Activated CD4-positive, CD25-positive, alpha-beta regulatory T cell treated with anti-CD3 and anti-CD28 coated beads, Interleukin-2, amount 50 U/mL, for 16 hours (primary cell): ENCODE results near the gene ASIC3.
"Not testable (repeated sequence)": the region's sequence is repeated elsewhere in the genome, so short reads cannot be mapped to it uniquely, and the experiment has no call there.

Experiments
- DNase-seq: peaks from one replicate; pipeline ENCODE4 v3.0.0-alpha.2; 2020; ENCODE audit warnings: low read depth, low spot score

Gene ASIC3

GRCh38 chr7:151032936-151033863 is 15.1 kb upstream of the ASIC3 start:
- no peak for DNase-seq

GRCh38 chr7:151033864-151034249 is 14.5 kb upstream of the ASIC3 start:
- no peak for DNase-seq

- DNase-seq: no peak
Observed at GRCh38 chr7:151034312-151035025, 13.9 kb upstream of the ASIC3 start.

GRCh38 chr7:151035026-151035717 is 13.2 kb upstream of the ASIC3 start:
- DNase-seq: no peak

GRCh38 chr7:151035902-151036301 is 12.4 kb upstream of the ASIC3 start:
- no peak for DNase-seq

- no peak for DNase-seq
Observed at GRCh38 chr7:151038951-151039849, 9.1 kb upstream of the ASIC3 start.

GRCh38 chr7:151039850-151040548 is 8.3 kb upstream of the ASIC3 start:
- no peak for DNase-seq

- no peak for DNase-seq
Observed at GRCh38 chr7:151040616-151041375, 7.5 kb upstream of the ASIC3 start.

- DNase-seq: not testable (repeated sequence)
Observed at GRCh38 chr7:151043449-151043848, 4.9 kb upstream of the ASIC3 start.

- DNase-seq: no peak
Observed at GRCh38 chr7:151043959-151044358, 4.4 kb upstream of the ASIC3 start.

GRCh38 chr7:151045262-151045661 is 3.1 kb upstream of the ASIC3 start:
- DNase-seq: no peak

GRCh38 chr7:151045967-151046366 is 2.4 kb upstream of the ASIC3 start:
- no peak for DNase-seq

- no peak for DNase-seq
Observed at GRCh38 chr7:151046603-151047573, 1.4 kb upstream of the ASIC3 start.

- no peak for DNase-seq
Observed at GRCh38 chr7:151048911-151049463, 656 bp downstream of the ASIC3 start.

GRCh38 chr7:151051108-151051507 is 2.8 kb downstream of the ASIC3 start:
- no peak for DNase-seq

GRCh38 chr7:151053096-151053495 is 4.8 kb downstream of the ASIC3 start:
- no peak for DNase-seq

- DNase-seq: no peak
Observed at GRCh38 chr7:151053751-151054150, 5.4 kb downstream of the ASIC3 start.

- DNase-seq: no peak
Observed at GRCh38 chr7:151056283-151056665, 7.9 kb downstream of the ASIC3 start.
